H1 (cell line): ENCODE results near the gene PLEKHG2. TPM values are rescaled to one million over a fixed set of nuclear protein-coding genes. Genes with fewer than 3 reads are reported as not detected.

Experiments used
- CTCF ChIA-PET: fragments of 300-600 bp; sonication (Branson Sonifier 250); formaldehyde crosslinking; loops from one replicate; lab custom pipeline; 2021; ENCODE audit not compliant: partially characterized antibody; lab: Charles Lee
- POLR2A ChIA-PET: fragments of 300-600 bp; sonication (Branson Sonifier 250); formaldehyde crosslinking; loops from one replicate; lab custom pipeline; 2021; ENCODE audit warnings: inconsistent platforms; ENCODE audit not compliant: partially characterized antibody; lab: Charles Lee
- DNase-seq, 2 experiments: peaks; one replicate each; pipeline versions ENCODE4 v3.0.0 to v3.0.0-alpha.2; 2010 to 2022; ENCODE audit warnings: low spot score in 2 of 2, low read depth in 1 of 2, mixed read lengths in 1 of 2
- FAIRE-seq: peaks from 2 replicates; lab custom pipeline; 2011; peaks lifted over from hg19 to GRCh38; lab: Jason Lieb, UNC
- H2AFZ ChIP-seq: 2 replicates; pipeline ENCODE4 v1.8.1; 2012; ENCODE audit warnings: low read length, inconsistent platforms
- H2AK5ac ChIP-seq: 2 replicates; pipeline ENCODE4 v1.6.1; 2013; ENCODE audit warnings: low read depth, low read length
- H2BK120ac ChIP-seq: replicated peaks from 2 replicates; pipeline ENCODE3; 2013; ENCODE audit warnings: low read depth, low read length, inconsistent platforms
- H2BK12ac ChIP-seq: 2 replicates; pipeline ENCODE4 v1.6.1; 2013; ENCODE audit warnings: low read depth, low read length
- H2BK15ac ChIP-seq: 2 replicates; pipeline ENCODE4 v1.6.1; 2013; ENCODE audit warnings: low read length
- H2BK20ac ChIP-seq: 2 replicates; pipeline ENCODE4 v1.6.1; 2013; ENCODE audit warnings: low read length
- H2BK5ac ChIP-seq: 2 replicates; pipeline ENCODE4 v1.6.1; 2013; ENCODE audit warnings: low read depth, low read length
- H3K14ac ChIP-seq: 2 replicates; pipeline ENCODE4 v1.6.1; 2013; ENCODE audit warnings: inconsistent platforms; ENCODE audit not compliant: insufficient read length
- H3K18ac ChIP-seq: 2 replicates; pipeline ENCODE4 v1.6.1; 2013; ENCODE audit warnings: low read length; ENCODE audit errors: extremely low read depth
- H3K23ac ChIP-seq: 2 replicates; pipeline ENCODE4 v1.6.1; 2013; ENCODE audit warnings: inconsistent platforms; ENCODE audit not compliant: insufficient read length
- H3K23me2 ChIP-seq: 2 replicates; pipeline ENCODE4 v1.6.1; 2013; ENCODE audit warnings: low read depth, low read length
- H3K27ac ChIP-seq: 2 replicates; pipeline ENCODE4 v1.6.1; 2011; ENCODE audit warnings: low read depth, low read length, inconsistent platforms
- H3K27me3 ChIP-seq, 4 experiments: replicated peaks in 1 of 4; 1 replicate in 1 of 4; 2 replicates in 3 of 4; pipeline versions ENCODE4 v1.6.1 to v1.8.1; 2011 to 2013; ENCODE audit warnings: low read length in 3 of 4, mild to moderate bottlenecking in 3 of 4, inconsistent platforms in 2 of 4, mixed read lengths in 2 of 4, moderate library complexity in 1 of 4; ENCODE audit not compliant: control insufficient read depth in 3 of 4, insufficient read depth in 3 of 4; ENCODE audit errors: extremely low read depth in 1 of 4
- H3K36me3 ChIP-seq, 4 experiments: 2 replicates each; pipeline versions ENCODE4 v1.6.1 to v1.8.1; 2011 to 2013; ENCODE audit warnings: mild to moderate bottlenecking in 4 of 4, low read length in 3 of 4, moderate library complexity in 2 of 4, control low read depth in 1 of 4, inconsistent platforms in 1 of 4; ENCODE audit not compliant: insufficient read depth in 4 of 4, control insufficient read depth in 2 of 4
- H3K4ac ChIP-seq: replicated peaks from 2 replicates; pipeline ENCODE3; 2013; ENCODE audit warnings: low read length, low read depth, mixed read lengths, inconsistent platforms; ENCODE audit not compliant: insufficient read length
- H3K4me1 ChIP-seq, 4 experiments: replicated peaks in 1 of 4; 1 replicate in 1 of 4; 2 replicates in 3 of 4; pipeline versions ENCODE4 v1.6.1 to v1.8.1; 2011 to 2013; ENCODE audit warnings: low read length in 3 of 4, inconsistent platforms in 2 of 4, mixed read lengths in 1 of 4; ENCODE audit not compliant: insufficient read depth in 4 of 4, control insufficient read depth in 3 of 4
- H3K4me2 ChIP-seq, 2 experiments: 2 replicates each; pipeline versions ENCODE4 v1.6.1 to v1.8.1; 2011 to 2013; ENCODE audit warnings: low read depth in 2 of 2, low read length in 2 of 2, control low read depth in 1 of 2, inconsistent platforms in 1 of 2, mild to moderate bottlenecking in 1 of 2; ENCODE audit not compliant: insufficient read depth in 1 of 2
- H3K4me3 ChIP-seq, 4 experiments: fragments of 200-600, 300-600 bp in 1 of 4; sonication (generic), shearing (Covaris generic), sonication (Bioruptor Twin) in 1 of 4; 2 replicates each; pipeline versions ENCODE4 v1.5.1 to v1.8.1; 2011 to 2016; ENCODE audit warnings: low read length in 4 of 4, low read depth in 3 of 4, control low read depth in 2 of 4, inconsistent platforms in 2 of 4, mild to moderate bottlenecking in 2 of 4, mixed read lengths in 1 of 4, moderate library complexity in 1 of 4; ENCODE audit not compliant: insufficient read depth in 2 of 4; ENCODE audit errors: extremely low read depth in 1 of 4
- H3K56ac ChIP-seq: replicated peaks from 2 replicates; pipeline ENCODE3; 2013; ENCODE audit warnings: low read depth, mild to moderate bottlenecking, mixed read lengths, low read length, inconsistent platforms; ENCODE audit not compliant: insufficient read length
- H3K79me1 ChIP-seq: 2 replicates; pipeline ENCODE4 v1.6.1; 2013; ENCODE audit warnings: low read depth, low read length, control low read depth
- H3K79me2 ChIP-seq, 2 experiments: 2 replicates each; pipeline versions ENCODE4 v1.6.1 to v1.8.1; 2012 to 2013; ENCODE audit warnings: low read length in 2 of 2, mild to moderate bottlenecking in 2 of 2, inconsistent platforms in 1 of 2; ENCODE audit not compliant: insufficient read depth in 2 of 2, control insufficient read depth in 1 of 2
- H3K9ac ChIP-seq, 4 experiments: replicated peaks in 1 of 4; 1 replicate in 1 of 4; 2 replicates in 3 of 4; pipeline versions ENCODE4 v1.6.1 to v1.8.1; 2011 to 2013; ENCODE audit warnings: low read depth in 3 of 4, low read length in 3 of 4, control low read depth in 2 of 4, mild to moderate bottlenecking in 2 of 4, moderate library complexity in 2 of 4, inconsistent platforms in 1 of 4; ENCODE audit errors: extremely low read depth in 1 of 4
- H3K9me3 ChIP-seq, 2 experiments: 2 replicates each; pipeline versions ENCODE4 v1.6.1 to v1.8.1; 2012 to 2013; ENCODE audit warnings: mild to moderate bottlenecking in 2 of 2, moderate library complexity in 2 of 2, control low read depth in 1 of 2, inconsistent platforms in 1 of 2, low read depth in 1 of 2, low read length in 1 of 2, mixed read lengths in 1 of 2; ENCODE audit not compliant: insufficient read depth in 2 of 2
- H4K20me1 ChIP-seq, 2 experiments: replicated peaks in 1 of 2; 2 replicates each; pipeline versions ENCODE3 to v1.8.1; 2011 to 2013; ENCODE audit warnings: inconsistent platforms in 2 of 2, low read length in 2 of 2, mild to moderate bottlenecking in 1 of 2; ENCODE audit not compliant: insufficient read depth in 2 of 2, control insufficient read depth in 1 of 2
- H4K5ac ChIP-seq: 2 replicates; pipeline ENCODE4 v1.6.1; 2013; ENCODE audit warnings: low read length, low read depth, mixed read lengths, inconsistent platforms; ENCODE audit not compliant: insufficient read length
- H4K8ac ChIP-seq: 2 replicates; pipeline ENCODE4 v1.8.0; 2013; ENCODE audit warnings: mild to moderate bottlenecking, moderate library complexity, low read length, inconsistent platforms; ENCODE audit not compliant: insufficient read depth; ENCODE audit errors: extremely low read depth
- H4K91ac ChIP-seq: replicated peaks from 2 replicates; pipeline ENCODE3; 2013; ENCODE audit warnings: low read length, mixed read lengths, inconsistent platforms; ENCODE audit not compliant: insufficient read length
- ATF2 ChIP-seq: IDR thresholded peaks from 2 replicates; pipeline ENCODE4 v1.6.1; 2012; ENCODE audit warnings: low read length, inconsistent platforms
- CEBPB ChIP-seq: IDR thresholded peaks from 2 replicates; pipeline ENCODE4 v1.6.1; 2012; ENCODE audit warnings: low read depth, low read length
- EGR1 ChIP-seq: IDR thresholded peaks from 2 replicates; pipeline ENCODE4 v1.6.1; 2011; ENCODE audit warnings: low read depth, low read length, borderline replicate concordance
- JUND ChIP-seq: IDR thresholded peaks from 2 replicates; pipeline ENCODE4 v1.6.1; 2011; ENCODE audit warnings: mild to moderate bottlenecking, improper control_type of control experiment, low read length
- RFX5 ChIP-seq: IDR thresholded peaks from 2 replicates; pipeline ENCODE4 v1.6.1; 2011; ENCODE audit warnings: low read depth, low read length, improper control_type of control experiment, borderline replicate concordance
- SIN3A ChIP-seq, 2 experiments: IDR thresholded peaks in 1 of 2; conservative IDR thresholded peaks in 1 of 2; 2 replicates each; pipeline ENCODE4 v1.6.1; 2011 to 2012; ENCODE audit warnings: low read length in 2 of 2, improper control_type of control experiment in 1 of 2, low read depth in 1 of 2, mild to moderate bottlenecking in 1 of 2
- SIRT6 ChIP-seq: IDR thresholded peaks from one replicate; pipeline ENCODE4 v1.7.1; 2012; ENCODE audit warnings: low read length, inconsistent platforms
- SRF ChIP-seq: IDR thresholded peaks from 2 replicates; pipeline ENCODE4 v1.6.1; 2011; ENCODE audit warnings: mild to moderate bottlenecking, low read depth, low read length, moderate library complexity
- TAF7 ChIP-seq: optimal IDR thresholded peaks from 2 replicates; pipeline ENCODE3; 2011; ENCODE audit warnings: low read depth, mild to moderate bottlenecking, inconsistent platforms, low read length, moderate library complexity, borderline replicate concordance
- WGBS, 2 experiments: shearing (Covaris generic) in 1 of 2; methylation state at CpG; one replicate each; pipeline versions ENCODE4 v1.1.6 to v1.1.7; 2013 to 2015; ENCODE audit warnings: low lambda C conversion rate in 2 of 2, mixed read lengths in 2 of 2, inconsistent platforms in 1 of 2, low coverage in 1 of 2, missing lambda C conversion rate in 1 of 2; ENCODE audit not compliant: insufficient replicate concordance in 2 of 2, insufficient coverage in 1 of 2, insufficient read length in 1 of 2; ENCODE audit errors: extremely low coverage in 1 of 2, missing lambda C conversion rate in 1 of 2; 5-methylcytosine and 5-hydroxymethylcytosine counted together
- polyA plus RNA-seq, 7 experiments: library from polyadenylated mRNA; depleted of rRNA in 3 of 7; stranded (reverse) in 5 of 7; unstranded in 2 of 7; fragments of >200 nt in 5 of 7; fragments of 200-250 nt in 2 of 7; gene quantifications; 1 replicate in 5 of 7; 2 replicates in 1 of 7; 4 replicates in 1 of 7; pipeline versions ENCODE4 v1.2.1 to v1.2.3, GENCODE V29; 2011 to 2013; ENCODE audit warnings: missing spikeins in 2 of 7, mixed read lengths in 2 of 7
- total RNA-seq: library from RNA; stranded (reverse); fragmentation: NEBNext Ultra II Directional; extraction: Animal tissue kit (Norgen Biotek cat#: 25700); gene quantifications from 2 replicates; pipeline ENCODE4 v1.2.1, GENCODE V29; 2021

The PLEKHG2 gene
- total and polyA plus RNA-seq, 2 of the 8 experiments (the other 6 are each of a cell fraction or from before 2014, with no cell fraction given): 16.9 to 65.7 TPM

DNA sequence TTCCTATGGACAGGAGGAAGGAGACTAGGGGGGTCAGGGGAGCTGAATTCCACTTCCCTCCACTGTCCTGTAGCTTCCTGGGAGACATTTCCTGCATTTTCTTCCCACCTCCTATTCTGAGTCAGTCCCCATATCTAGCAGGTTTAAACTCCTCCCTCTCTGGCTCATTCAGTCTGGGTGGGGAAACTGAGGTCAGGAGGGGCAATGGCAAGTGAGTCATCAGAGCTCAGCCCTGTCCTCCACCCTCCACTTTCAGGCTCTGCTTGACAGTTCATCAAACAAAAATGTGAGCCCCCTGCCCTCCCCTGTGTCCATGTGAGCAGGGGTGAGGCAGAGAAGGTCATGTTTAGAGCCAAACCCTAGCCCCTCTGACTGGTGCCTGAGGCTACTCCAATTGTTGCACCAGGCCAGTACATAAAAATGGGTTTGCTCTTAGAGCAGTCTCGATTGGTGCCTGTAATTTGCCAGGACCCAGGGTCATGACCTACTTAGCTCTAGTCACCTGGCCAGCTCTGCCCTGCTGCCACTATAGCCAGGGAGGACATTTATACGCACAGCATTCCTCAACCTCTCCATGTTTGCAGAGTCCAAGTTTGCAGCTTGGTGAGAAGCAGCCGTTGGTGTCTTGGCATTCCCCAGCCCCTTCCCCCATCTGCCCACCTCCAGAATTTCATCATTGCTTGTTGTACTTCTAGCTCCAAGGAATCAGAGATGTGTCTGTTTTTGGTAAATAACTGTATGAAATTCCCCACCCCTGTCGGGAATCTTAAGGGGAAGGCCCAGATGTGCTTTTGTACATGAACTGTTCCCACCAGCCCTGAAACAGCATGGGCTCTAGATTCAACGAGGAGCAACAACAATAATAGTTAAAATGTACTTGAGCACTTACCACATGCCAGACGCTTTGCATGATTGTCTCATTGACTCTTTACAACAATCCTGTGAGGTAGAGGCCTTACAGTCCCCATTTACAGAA lies 49.5 kb upstream of the PLEKHG2 start:
- Histone ChIP-seq H3K4me2 (no peak overlapping the region), H3K79me1 (no peaks in the 10 kb centered on the region; the same call in 1 of the 2 replicates), H3K27ac (no peak overlapping the region), H2BK120ac (no peak overlapping the region), H2AK5ac (no peak overlapping the region), H4K8ac (no peak overlapping the region), H2BK15ac (no peak overlapping the region), H3K23ac (no peak overlapping the region), H4K91ac (no peak overlapping the region), H2BK5ac (no peak overlapping the region), H2BK20ac (no peak overlapping the region), H3K18ac (no peak overlapping the region), H3K23me2 (no peaks in the 10 kb centered on the region), H3K4ac (no peak overlapping the region), H3K4me3 (no peak overlapping the region), H4K20me1 (peaks cover 6 to 11% of the 10 kb centered on the region in 2 experiments), H3K14ac (no peak overlapping the region), H4K5ac (no peak overlapping the region), H3K56ac (no peak overlapping the region), H3K9ac (no peak overlapping the region), H2AFZ (no peak overlapping the region), H2BK12ac (no peak overlapping the region), H3K36me3 (peaks cover 4 to 30% (median 23%) of the 10 kb centered on the region in 4 experiments; a peak in 7 of 8 replicates), H3K9me3 (no peaks in the 10 kb centered on the region), H3K79me2 (no peaks in the 10 kb centered on the region), H3K27me3 (no peaks in the 10 kb centered on the region), H3K4me1 (no peaks in the 10 kb centered on the region)
- DNase-seq: no peak
- FAIRE-seq: no peak
- CTCF ChIA-PET: interaction anchor here (0.8 to 1.3 kb wide), 5 partner anchors 9 to 49 kb away, joined by 3 to 4 read pairs (median 4); no protein-coding TSS in a partner anchor
- WGBS, 2 experiments: 90% methylated on average over 6 of the region's 6 CpGs; no CpG with 5 or more reads in 1 of the 2 experiments
- POLR2A ChIA-PET: interaction anchor here (0.6 to 4.5 kb wide), 11 partner anchors 10 to 346 kb away, joined by 3 to 25 read pairs (median 4); partner anchors contain the start of genes MED29 and PAF1
- TF ChIP-seq RFX5: no peak
- TF ChIP-seq TAF7: no peak
- no peak for TF ChIP-seq SRF
- TF ChIP-seq SIRT6: no peak
- TF ChIP-seq JUND: no peak
- TF ChIP-seq ATF2: no peak
- TF ChIP-seq SIN3A (conservative IDR thresholded peaks at IDR 0.05 in 1 of 2, IDR thresholded peaks at IDR 0.05 in 1 of 2; ENCODE audit: low read depth in 1 of 2, low read length in 2 of 2): no peak
- TF ChIP-seq CEBPB: no peak
- no peak for TF ChIP-seq EGR1
